A673 (cell line): ENCODE data around the gene STS. TPM values are rescaled to one million over a fixed set of nuclear protein-coding genes. Genes with fewer than 3 reads are reported as not detected.

Experiments
- BruUV-seq: library from RNA; stranded (reverse); fragments of 400-500 nt; replicated peaks from 2 replicates; lab custom pipeline; 2021; lab: Mats Ljungman, UMichigan
- CTCF ChIA-PET: fragments of 300-600 bp; sonication (Branson Sonifier 250); formaldehyde crosslinking; loops from one replicate; lab custom pipeline; 2022; ENCODE audit warnings: antibody characterized with exemption; lab: Charles Lee
- POLR2A ChIA-PET: fragments of 300-600 bp; sonication (Branson Sonifier 250); formaldehyde crosslinking; loops from one replicate; lab custom pipeline; 2022; ENCODE audit warnings: antibody characterized with exemption; ENCODE audit not compliant: low non-redundant PET; lab: Charles Lee
- DNase-seq: peaks from one replicate; pipeline ENCODE4 v3.0.0-alpha.2; 2015; ENCODE audit warnings: low spot score
- H3K27ac ChIP-seq: fragments of 200-600 bp; sonication (generic); 2 replicates; pipeline ENCODE4 v1.5.1; 2016; ENCODE audit warnings: mixed run types, low read depth, mild to moderate bottlenecking, mixed read lengths, antibody characterized with exemption, low read length; ENCODE audit not compliant: poor library complexity, severe bottlenecking
- H3K27me3 ChIP-seq: fragments of 200-600 bp; sonication (generic); replicated peaks from 2 replicates; pipeline ENCODE4 v1.6.1; 2017; ENCODE audit warnings: mixed run types, low read depth, mild to moderate bottlenecking, mixed read lengths, antibody characterized with exemption, low read length; ENCODE audit not compliant: insufficient read depth, poor library complexity
- H3K36me3 ChIP-seq: fragments of 200-600 bp; sonication (generic); 2 replicates; pipeline ENCODE4 v1.6.1; 2016; ENCODE audit warnings: mixed run types, mild to moderate bottlenecking, mixed read lengths, antibody characterized with exemption, low read length; ENCODE audit not compliant: insufficient read depth, poor library complexity, severe bottlenecking
- H3K4me1 ChIP-seq: fragments of 200-600 bp; sonication (generic); 2 replicates; pipeline ENCODE4 v1.6.1; 2017; ENCODE audit warnings: mixed run types, mild to moderate bottlenecking, mixed read lengths, antibody characterized with exemption, low read length; ENCODE audit not compliant: insufficient read depth, poor library complexity, severe bottlenecking
- H3K4me3 ChIP-seq: fragments of 200-600 bp; sonication (generic); 2 replicates; pipeline ENCODE4 v1.5.1; 2016; ENCODE audit warnings: low read depth, mixed run types, mild to moderate bottlenecking, mixed read lengths, low read length; ENCODE audit not compliant: poor library complexity, severe bottlenecking
- H3K9me3 ChIP-seq: fragments of 200-600 bp; sonication (generic); 2 replicates; pipeline ENCODE4 v1.6.1; 2016; ENCODE audit warnings: mixed run types, low read depth, mild to moderate bottlenecking, mixed read lengths, antibody characterized with exemption, low read length; ENCODE audit not compliant: poor library complexity, severe bottlenecking
- CTCF ChIP-seq: fragments of 300-800, 200-600 bp; sonication (generic); conservative IDR thresholded peaks from 2 replicates; pipeline ENCODE4 v1.5.1; 2017; ENCODE audit warnings: low read depth, mild to moderate bottlenecking, antibody characterized with exemption, low read length, moderate library complexity, mixed read lengths
- EZH2 ChIP-seq: fragments of 200-600 bp; sonication (generic); IDR thresholded peaks from 2 replicates; pipeline ENCODE4 v1.6.1; 2017; ENCODE audit warnings: borderline replicate concordance, low read depth, mild to moderate bottlenecking, mixed read lengths, antibody characterized with exemption, low read length; ENCODE audit not compliant: poor library complexity, severe bottlenecking
- intact Hi-C: fragments of 100-400 bp; cut with micrococcal nuclease; formaldehyde crosslinking; loops from one replicate; pipeline ENCODE4 v1.10.0; 2022; ENCODE audit not compliant: unreplicated experiment
- total RNA-seq: library from RNA; stranded (reverse); gene quantifications from 2 replicates; pipeline ENCODE4 v1.2.3, GENCODE V29; 2021

The STS gene
- total RNA-seq, 1 experiment from 2014 or later: 2.5 TPM

- BruUV-seq: no TSS peak
- Histone ChIP-seq H3K27ac (no peak overlapping the region), H3K4me3 (no peak overlapping the region), H3K36me3 (no peaks in the 10 kb centered on the region), H3K9me3 (no peaks in the 10 kb centered on the region), H3K4me1 (no peaks in the 10 kb centered on the region), H3K27me3 (no peaks in the 10 kb centered on the region)
- ChIA-PET POLR2A (no interaction called here), CTCF (no interaction called here)
- DNase-seq: no peak
- intact Hi-C loops: no loop called here
- TF ChIP-seq CTCF (no peak), EZH2 (no peak)
Observed at GRCh38 chrX:7117587-7117986, 29.9 kb upstream of the STS start.

GRCh38 chrX:7119950-7120877 is 27.3 kb upstream of the STS start:
- Histone ChIP-seq H3K4me3 (no peak overlapping the region), H3K27ac (no peak overlapping the region), H3K9me3 (no peaks in the 10 kb centered on the region), H3K4me1 (no peaks in the 10 kb centered on the region), H3K36me3 (no peaks in the 10 kb centered on the region), H3K27me3 (no peaks in the 10 kb centered on the region)
- BruUV-seq: no TSS peak
- DNase-seq: no peak
- intact Hi-C loops: no loop called here
- TF ChIP-seq CTCF: no peak
- TF ChIP-seq EZH2: no peak
- ChIA-PET POLR2A (no interaction called here), CTCF (no interaction called here)

- no peaks in the 10 kb centered on the region for H3K36me3 ChIP-seq
- intact Hi-C loops: no loop called here
- no peak for DNase-seq
- no peak overlapping the region for H3K27ac ChIP-seq
- ChIA-PET POLR2A (no interaction called here), CTCF (no interaction called here)
- H3K4me1 ChIP-seq: no peaks in the 10 kb centered on the region
- no TSS peak for BruUV-seq
- TF ChIP-seq CTCF: no peak
- no peaks in the 10 kb centered on the region for H3K27me3 ChIP-seq
- no peak overlapping the region for H3K4me3 ChIP-seq
- no peaks in the 10 kb centered on the region for H3K9me3 ChIP-seq
Observed at GRCh38 chrX:7120878-7121219, 26.7 kb upstream of the STS start.
